Stimulated activated CD4-positive, alpha-beta T cell treated with anti-CD3 and anti-CD28 coated beads, Interleukin-15, amount 100 ng/mL, for 24 hours (primary cell): ENCODE data around the gene HLA-A.
A peak's percentile ranks its signal among the peaks of the same experiment; 100 is the strongest.

ENCODE experiments used
- DNase-seq: peaks from one replicate; pipeline ENCODE4 v3.0.0-alpha.2; 2020

HLA-A gene

GRCh38 chr6:29935273-29935955, 6.9 kb upstream of the HLA-A start:
- no peak for DNase-seq

GRCh38 chr6:29938746-29939508, 3.4 kb upstream of the HLA-A start:
- DNase-seq = no peak

GRCh38 chr6:29941016-29941415, 1.3 kb upstream of the HLA-A start:
- DNase-seq = no peak

GRCh38 chr6:29941471-29941870, 861 bp upstream of the HLA-A start:
- DNase-seq = no peak

- DNase-seq = no peak
These were observed 437 bp upstream of the HLA-A start for GRCh38 chr6:29941916-29942274.

- peak; percentile 53 for DNase-seq
These were observed 978 bp downstream of the HLA-A start for GRCh38 chr6:29943053-29943966.

- DNase-seq = no peak
These were observed 3.0 kb downstream of the HLA-A start for GRCh38 chr6:29945281-29945820.

GRCh38 chr6:29946223-29947076, 4.1 kb downstream of the HLA-A start:
- no peak for DNase-seq

GRCh38 chr6:29947077-29947980, 5.0 kb downstream of the HLA-A start:
- DNase-seq = no peak

GRCh38 chr6:29948277-29948676, 5.9 kb downstream of the HLA-A start:
- no peak for DNase-seq

GRCh38 chr6:29949934-29950333, 7.6 kb downstream of the HLA-A start:
- DNase-seq = no peak

GRCh38 chr6:29951882-29952281, 9.6 kb downstream of the HLA-A start:
- no peak for DNase-seq

- DNase-seq = no peak
These were observed 10.7 kb downstream of the HLA-A start for GRCh38 chr6:29953001-29953441.

- DNase-seq = no peak
These were observed 11.4 kb downstream of the HLA-A start for GRCh38 chr6:29953686-29954085.

- no peak for DNase-seq
These were observed 11.9 kb downstream of the HLA-A start for GRCh38 chr6:29954272-29954671.

GRCh38 chr6:29955783-29956182, 13.5 kb downstream of the HLA-A start:
- no peak for DNase-seq

- DNase-seq = no peak
These were observed 14.2 kb downstream of the HLA-A start for GRCh38 chr6:29956518-29956917.

- no peak for DNase-seq
These were observed 15.7 kb downstream of the HLA-A start for GRCh38 chr6:29958046-29958445.

- no peak for DNase-seq
These were observed 16.6 kb downstream of the HLA-A start for GRCh38 chr6:29958921-29959320.

GRCh38 chr6:29959467-29959866, 17.1 kb downstream of the HLA-A start:
- DNase-seq = no peak

- DNase-seq = no peak
These were observed 19.6 kb downstream of the HLA-A start for GRCh38 chr6:29961966-29962365.
